Keratinocyte (primary cell): ENCODE measurements around the gene DUSP10. TPM values are rescaled to one million over a fixed set of nuclear protein-coding genes. Genes with fewer than 3 reads are reported as not detected.

Experiments used
- DNase-seq: peaks from one replicate; pipeline ENCODE4 v3.0.0-alpha.2; 2011; ENCODE audit warnings: low read depth, missing footprints, low spot score
- FAIRE-seq: peaks from 2 replicates; lab custom pipeline; 2011; peaks lifted over from hg19 to GRCh38; lab: Jason Lieb, UNC
- H2AFZ ChIP-seq: 2 replicates; pipeline ENCODE4 v1.6.0; 2012; ENCODE audit warnings: low read length, control low read depth, inconsistent platforms; ENCODE audit not compliant: control insufficient read depth
- H3K27ac ChIP-seq: 2 replicates; pipeline ENCODE4 v1.5.1; 2011; ENCODE audit warnings: low read length; ENCODE audit not compliant: control insufficient read depth, insufficient read depth
- H3K27me3 ChIP-seq: 3 replicates; pipeline ENCODE4 v1.6.0; 2011; ENCODE audit warnings: low read length; ENCODE audit not compliant: control insufficient read depth, insufficient read depth; ENCODE audit errors: extremely low read depth
- H3K36me3 ChIP-seq, 2 experiments: 2 replicates in 1 of 2; 3 replicates in 1 of 2; pipeline ENCODE4 v1.5.1; 2011; ENCODE audit warnings: low read length in 2 of 2, mild to moderate bottlenecking in 1 of 2; ENCODE audit not compliant: control insufficient read depth in 2 of 2, insufficient read depth in 2 of 2; ENCODE audit errors: extremely low read depth in 1 of 2
- H3K4me1 ChIP-seq: 3 replicates; pipeline ENCODE4 v1.5.1; 2011; ENCODE audit warnings: low read length; ENCODE audit not compliant: control insufficient read depth, insufficient read depth; ENCODE audit errors: extremely low read depth
- H3K4me2 ChIP-seq: 3 replicates; pipeline ENCODE4 v1.6.0; 2011; ENCODE audit warnings: low read depth, low read length; ENCODE audit not compliant: control insufficient read depth, insufficient read depth; ENCODE audit errors: extremely low read depth
- H3K4me3 ChIP-seq, 3 experiments: fragments of 200-600 bp in 1 of 3; sonication (generic) in 1 of 3; 2 replicates in 2 of 3; 3 replicates in 1 of 3; pipeline ENCODE4 v1.5.1; 2011 to 2016; ENCODE audit warnings: low read length in 3 of 3, mild to moderate bottlenecking in 3 of 3, control low read depth in 2 of 3, inconsistent platforms in 1 of 3, low read depth in 1 of 3, mixed read lengths in 1 of 3, mixed run types in 1 of 3, moderate library complexity in 1 of 3; ENCODE audit not compliant: control insufficient read depth in 2 of 3, insufficient read depth in 2 of 3; ENCODE audit errors: extremely low read depth in 1 of 3
- H3K79me2 ChIP-seq: 2 replicates; pipeline ENCODE4 v1.6.0; 2012; ENCODE audit warnings: low read length; ENCODE audit not compliant: control insufficient read depth, insufficient read depth
- H3K9ac ChIP-seq: 3 replicates; pipeline ENCODE4 v1.6.0; 2011; ENCODE audit warnings: low read length; ENCODE audit not compliant: control insufficient read depth, insufficient read depth; ENCODE audit errors: extremely low read depth
- H3K9me1 ChIP-seq: 3 replicates; pipeline ENCODE4 v1.6.0; 2011; ENCODE audit warnings: low read length; ENCODE audit not compliant: control insufficient read depth, insufficient read depth; ENCODE audit errors: extremely low read depth
- H3K9me3 ChIP-seq: 2 replicates; pipeline ENCODE4 v1.5.1; 2012; ENCODE audit warnings: low read depth, low read length; ENCODE audit not compliant: control insufficient read depth
- H4K20me1 ChIP-seq: 3 replicates; pipeline ENCODE4 v1.6.0; 2011; ENCODE audit warnings: low read length; ENCODE audit not compliant: control insufficient read depth, insufficient read depth; ENCODE audit errors: extremely low read depth
- EZH2 ChIP-seq: IDR thresholded peaks from one replicate; pipeline ENCODE4 v1.6.1; 2012; ENCODE audit warnings: inconsistent platforms, mild to moderate bottlenecking, low read length, moderate library complexity
- dilution Hi-C: fragments of 300-500 bp; cut with MboI; formaldehyde crosslinking; loops from one replicate; pipeline ENCODE4 v1.7.0; 2020; ENCODE audit warnings: low sequenced_read_pairs; ENCODE audit not compliant: extremely low pct_ligation_motif_present
- polyA plus RNA-seq, 5 experiments: library from polyadenylated mRNA; depleted of rRNA in 3 of 5; stranded (reverse) in 3 of 5; stranded (forward) in 1 of 5; unstranded in 1 of 5; fragments of >200 nt; gene quantifications; 1 replicate in 1 of 5; 2 replicates in 3 of 5; 3 replicates in 1 of 5; pipeline versions ENCODE4 v1.2.1 to v1.2.3, GENCODE V29; 2011 to 2012; ENCODE audit warnings: missing spikeins in 2 of 5, low read depth in 1 of 5, low replicate concordance in 1 of 5
- TF ChIP-seq, protein P1 (sequence below), 3 experiments: IDR thresholded peaks in 1 of 3; conservative IDR thresholded peaks in 1 of 3; optimal IDR thresholded peaks in 1 of 3; 2 replicates in 2 of 3; 3 replicates in 1 of 3; pipeline versions ENCODE3 to v1.5.1; 2011; ENCODE audit warnings: low read length in 3 of 3, mild to moderate bottlenecking in 3 of 3, moderate library complexity in 2 of 3, control low read depth in 1 of 3, inconsistent platforms in 1 of 3; ENCODE audit not compliant: insufficient read depth in 2 of 3; ENCODE audit errors: extremely low read depth in 1 of 3

Gene DUSP10
- polyA plus RNA-seq, 1 donor (not counting 4 experiments of a cell fraction or from before 2014, with no cell fraction given), result 15.1 TPM

GRCh38 chr1:221743416-221744208, 1.7 kb upstream of the DUSP10 start:
- no peaks in the 10 kb centered on the region for H4K20me1 ChIP-seq
- peaks cover 4 to 8% of the 10 kb centered on the region in 2 experiments for H3K36me3 ChIP-seq
- no peaks in the 10 kb centered on the region for H3K27me3 ChIP-seq
- DNase-seq, result no peak
- H3K9ac ChIP-seq, result peak overlapping the region; percentile 98
- H3K9me1 ChIP-seq, result peaks cover 2% of the 10 kb centered on the region
- peak overlapping the region; percentile 94 for H3K27ac ChIP-seq
- peak overlapping the region; percentile 93 for H3K4me2 ChIP-seq
- H3K4me1 ChIP-seq, result peaks cover 15% of the 10 kb centered on the region
- peak overlapping the region; percentile 54 for H2AFZ ChIP-seq
- peaks cover 28% of the 10 kb centered on the region for H3K79me2 ChIP-seq
- dilution Hi-C loops, result no loop called here
- TF ChIP-seq, protein P1, sequence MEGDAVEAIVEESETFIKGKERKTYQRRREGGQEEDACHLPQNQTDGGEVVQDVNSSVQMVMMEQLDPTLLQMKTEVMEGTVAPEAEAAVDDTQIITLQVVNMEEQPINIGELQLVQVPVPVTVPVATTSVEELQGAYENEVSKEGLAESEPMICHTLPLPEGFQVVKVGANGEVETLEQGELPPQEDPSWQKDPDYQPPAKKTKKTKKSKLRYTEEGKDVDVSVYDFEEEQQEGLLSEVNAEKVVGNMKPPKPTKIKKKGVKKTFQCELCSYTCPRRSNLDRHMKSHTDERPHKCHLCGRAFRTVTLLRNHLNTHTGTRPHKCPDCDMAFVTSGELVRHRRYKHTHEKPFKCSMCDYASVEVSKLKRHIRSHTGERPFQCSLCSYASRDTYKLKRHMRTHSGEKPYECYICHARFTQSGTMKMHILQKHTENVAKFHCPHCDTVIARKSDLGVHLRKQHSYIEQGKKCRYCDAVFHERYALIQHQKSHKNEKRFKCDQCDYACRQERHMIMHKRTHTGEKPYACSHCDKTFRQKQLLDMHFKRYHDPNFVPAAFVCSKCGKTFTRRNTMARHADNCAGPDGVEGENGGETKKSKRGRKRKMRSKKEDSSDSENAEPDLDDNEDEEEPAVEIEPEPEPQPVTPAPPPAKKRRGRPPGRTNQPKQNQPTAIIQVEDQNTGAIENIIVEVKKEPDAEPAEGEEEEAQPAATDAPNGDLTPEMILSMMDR (optimal IDR thresholded peaks at IDR 0.05 in 1 of 3, IDR thresholded peaks at IDR 0.05 in 1 of 3, conservative IDR thresholded peaks at IDR 0.05 in 1 of 3; ENCODE audit: extremely low read depth in 1 of 3, insufficient read depth in 2 of 3, low read length in 3 of 3), result no peak
- no peak for TF ChIP-seq EZH2
- H3K9me3 ChIP-seq, result no peaks in the 10 kb centered on the region
- no peak for FAIRE-seq
- peak overlapping the region; percentile 46 to 77 (median 70) for H3K4me3 ChIP-seq

- FAIRE-seq (no peak), DNase-seq (no peak)
- Histone ChIP-seq H3K9me1 (peaks cover 2% of the 10 kb centered on the region), H3K27ac (peak overlapping the region; percentile 94), H3K79me2 (peaks cover 34% of the 10 kb centered on the region), H4K20me1 (no peaks in the 10 kb centered on the region), H3K4me1 (peaks cover 15% of the 10 kb centered on the region), H3K4me3 (peak overlapping the region; percentile 46 to 82 (median 77)), H3K4me2 (peak overlapping the region; percentile 93), H3K9me3 (no peaks in the 10 kb centered on the region), H2AFZ (peak overlapping the region; percentile 81), H3K9ac (peak overlapping the region; percentile 98), H3K27me3 (no peaks in the 10 kb centered on the region), H3K36me3 (peaks cover 8% of the 10 kb centered on the region in 2 experiments)
- TF ChIP-seq, protein P1 (optimal IDR thresholded peaks at IDR 0.05 in 1 of 3, IDR thresholded peaks at IDR 0.05 in 1 of 3, conservative IDR thresholded peaks at IDR 0.05 in 1 of 3; ENCODE audit: extremely low read depth in 1 of 3, insufficient read depth in 2 of 3, low read length in 3 of 3), result peak in 2 of 3 experiments; percentile 27 to 55
- no peak for TF ChIP-seq EZH2
- dilution Hi-C loops, result no loop called here
Observed at GRCh38 chr1:221742555-221743415, 896 bp upstream of the DUSP10 start.
